GM12878 (cell line): ENCODE data around the gene SMCO4. TPM values are rescaled to one million over a fixed set of nuclear protein-coding genes. Genes with fewer than 3 reads are reported as not detected.

ENCODE experiments used
- ATF2 ChIP-seq: IDR thresholded peaks from 2 replicates; pipeline ENCODE4 v1.6.1; 2012; ENCODE audit warnings: low read length, inconsistent platforms
- BCL11A ChIP-seq: IDR thresholded peaks from 2 replicates; pipeline ENCODE4 v1.6.1; 2011; ENCODE audit warnings: low read depth, low read length
- BRCA1 ChIP-seq: IDR thresholded peaks from 2 replicates; pipeline ENCODE4 v1.6.1; 2011; ENCODE audit warnings: low read depth, low read length, improper control_type of control experiment
- CBX5 ChIP-seq: sonication (generic); IDR thresholded peaks from 2 replicates; pipeline ENCODE4 v1.6.1; 2016; ENCODE audit warnings: low read depth, moderate library complexity, mild to moderate bottlenecking, inconsistent platforms
- CHD2 ChIP-seq: IDR thresholded peaks from 2 replicates; pipeline ENCODE4 v1.6.1; 2011; ENCODE audit warnings: low read depth, low read length, improper control_type of control experiment, borderline replicate concordance
- EZH2 ChIP-seq: IDR thresholded peaks from 2 replicates; pipeline ENCODE4 v1.6.1; 2012; ENCODE audit warnings: low read depth, mild to moderate bottlenecking, control low read depth, inconsistent platforms, low read length, borderline replicate concordance; ENCODE audit not compliant: control insufficient read depth
- FOXM1 ChIP-seq: IDR thresholded peaks from 2 replicates; pipeline ENCODE4 v1.6.1; 2012; ENCODE audit warnings: low read depth, mild to moderate bottlenecking, inconsistent platforms, low read length, moderate library complexity
- JUNB ChIP-seq: IDR thresholded peaks from 2 replicates; pipeline ENCODE4 v1.6.1; 2016; ENCODE audit warnings: antibody characterized with exemption, mild to moderate bottlenecking
- KAT2A ChIP-seq: conservative IDR thresholded peaks from 2 replicates; pipeline ENCODE4 v1.6.1; 2011; ENCODE audit warnings: low read depth, low read length; ENCODE audit not compliant: control insufficient read depth
- MXI1 ChIP-seq: fragments of 150-350 bp; IDR thresholded peaks from 2 replicates; pipeline ENCODE4 v1.6.1; 2011; ENCODE audit warnings: low read depth, mild to moderate bottlenecking, inconsistent platforms, low read length, improper control_type of control experiment
- MYB ChIP-seq: fragments of 150-350 bp; IDR thresholded peaks from 2 replicates; pipeline ENCODE4 v1.6.1; 2014; ENCODE audit warnings: mild to moderate bottlenecking, low read depth, low read length, borderline replicate concordance
- RB1 ChIP-seq: fragments of 450-650 bp; formaldehyde crosslinking; IDR thresholded peaks from 2 replicates; pipeline ENCODE4 v1.6.1; 2017; ENCODE audit warnings: mild to moderate bottlenecking, borderline replicate concordance
- RBBP5 ChIP-seq: fragments of 200-600 bp; sonication (generic); conservative IDR thresholded peaks from 2 replicates; pipeline ENCODE4 v1.6.1; 2016
- RUNX3 ChIP-seq: IDR thresholded peaks from 2 replicates; pipeline ENCODE4 v1.6.1; 2012; ENCODE audit warnings: low read length, inconsistent platforms
- SMAD5 ChIP-seq: IDR thresholded peaks from 2 replicates; pipeline ENCODE4 v1.6.1; 2016; ENCODE audit warnings: antibody characterized with exemption, low read depth
- SMARCA5 ChIP-seq: fragments of 450-650 bp; IDR thresholded peaks from 2 replicates; pipeline ENCODE4 v1.6.1; 2017; ENCODE audit warnings: mild to moderate bottlenecking
- SPI1 ChIP-seq: IDR thresholded peaks from 2 replicates; pipeline ENCODE4 v1.6.1; 2011; ENCODE audit warnings: low read depth, mild to moderate bottlenecking, low read length, moderate library complexity, borderline replicate concordance; ENCODE audit not compliant: insufficient read depth
- SREBF1 ChIP-seq: IDR thresholded peaks from 2 replicates; pipeline ENCODE4 v1.6.1; 2012; ENCODE audit warnings: mild to moderate bottlenecking, low read length
- SREBF2 ChIP-seq: IDR thresholded peaks from 2 replicates; pipeline ENCODE4 v1.6.1; 2012; ENCODE audit warnings: mild to moderate bottlenecking, low read length
- TCF3 ChIP-seq: IDR thresholded peaks from 2 replicates; pipeline ENCODE4 v1.6.1; 2012; ENCODE audit warnings: low read depth, mild to moderate bottlenecking, low read length, borderline replicate concordance; ENCODE audit not compliant: insufficient read depth
- ZBTB11 ChIP-seq: fragments of 450-650 bp; formaldehyde crosslinking; IDR thresholded peaks from 2 replicates; pipeline ENCODE4 v1.5.0; 2022; ENCODE audit warnings: mild to moderate bottlenecking, missing genetic modification characterization
- ZNF24 ChIP-seq: fragments of 450-650 bp; IDR thresholded peaks from 2 replicates; pipeline ENCODE4 v1.6.1; 2017; ENCODE audit warnings: antibody characterized with exemption, mild to moderate bottlenecking
- ZNF687 ChIP-seq: fragments of 450-650 bp; IDR thresholded peaks from 2 replicates; pipeline ENCODE4 v1.6.1; 2017; ENCODE audit warnings: mild to moderate bottlenecking, moderate library complexity
- polyA plus RNA-seq, 11 experiments: library from polyadenylated mRNA; depleted of rRNA in 4 of 11; unstranded in 6 of 11; stranded (reverse) in 5 of 11; fragments of >200 nt; fragmentation: Nextera tagmentation in 4 of 11; fragmentation: Illumina TruSeq in 1 of 11; extraction: Ambion mirVana in 4 of 11; extraction: Trizol in 1 of 11; gene quantifications; 1 replicate in 1 of 11; 2 replicates in 10 of 11; pipeline versions ENCODE4 v1.2.1 to v1.2.3, GENCODE V29; 2011 to 2016; ENCODE audit warnings: inconsistent platforms in 2 of 11, missing spikeins in 2 of 11, low read depth in 1 of 11
- total RNA-seq, 4 experiments: library from RNA; depleted of rRNA in 3 of 4; stranded (reverse); fragments of >200 nt in 3 of 4; fragmentation: Illumina TruSeq in 1 of 4; extraction: Trizol in 1 of 4; gene quantifications; 2 replicates each; pipeline versions ENCODE4 v1.2.1 to v1.2.3, GENCODE V29; 2013 to 2021

The SMCO4 gene
- total and polyA plus RNA-seq, 10 of the 15 experiments (the other 5 are each of a cell fraction or from before 2014, with no cell fraction given), result 3.6 to 59.9 (median 27.9) TPM

GRCh38 chr11:93529707-93530467 lies 13.3 kb downstream of the SMCO4 start (continued):
- TF ChIP-seq ZNF687 (peak; percentile 53; the same call in 1 of the 2 replicates), SREBF1 (no peak), RUNX3 (peak; percentile 97), EZH2 (no peak), RBBP5 (no peak), BRCA1 (no peak), MXI1 (peak; percentile 40), RB1 (no peak), FOXM1 (no peak), SPI1 (no peak), KAT2A (no peak), TCF3 (no peak), CBX5 (0 out of 2 replicates have a peak, but pooled peaks have one; percentile 76), MYB (no peak), ZBTB11 (CRISPR knock-in tag) (no peak), SMAD5 (no peak), CHD2 (peak; percentile 55; the same call in 1 of the 2 replicates), JUNB (no peak), ATF2 (no peak), ZNF24 (peak; percentile 76; the same call in 1 of the 2 replicates), SMARCA5 (no peak), SREBF2 (no peak), BCL11A (peak; percentile 58; the same call in 1 of the 2 replicates)
